SK-N-SH treated with all-trans-retinoic acid at 6 μM for 48 hours (cell line): ENCODE data around the gene GDPD4.

ENCODE experiments used
- ISL1 ChIP-seq: fragments of 250-450 bp; sonication (Bioruptor Pico); IDR thresholded peaks from 2 replicates; pipeline ENCODE4 v2.1.2; 2022; ENCODE audit warnings: mild to moderate bottlenecking, moderate library complexity
- OSR1 ChIP-seq: fragments of 250-450 bp; sonication (Bioruptor Pico); IDR thresholded peaks from 2 replicates; pipeline ENCODE4 v1.8.0; 2022; ENCODE audit warnings: moderate library complexity, mild to moderate bottlenecking, inconsistent platforms
- TCF4 ChIP-seq: fragments of 250-450 bp; sonication (Bioruptor Pico); IDR thresholded peaks from 2 replicates; pipeline ENCODE4 v1.8.0; 2021; ENCODE audit warnings: mild to moderate bottlenecking, moderate library complexity, borderline replicate concordance
- ZFP30 ChIP-seq: fragments of 450-650 bp; formaldehyde crosslinking; IDR thresholded peaks from 2 replicates; pipeline ENCODE4 v1.5.0; 2022; ENCODE audit warnings: mild to moderate bottlenecking, moderate library complexity
- ZNF70 ChIP-seq: fragments of 450-650 bp; formaldehyde crosslinking; IDR thresholded peaks from 2 replicates; pipeline ENCODE4 v1.5.0; 2020; ENCODE audit warnings: mild to moderate bottlenecking, moderate library complexity

GRCh38 chr11:77345621-77346020 lies 44.1 kb upstream of the GDPD4 start:
- no peak for TF ChIP-seq ZFP30 (CRISPR knock-in tag)
- no peak for TF ChIP-seq OSR1 (CRISPR knock-in tag)
- no peak for TF ChIP-seq ZNF70
- no peak for TF ChIP-seq ISL1
- no peak for TF ChIP-seq TCF4
